Bronchial epithelial cell (primary cell): ENCODE measurements around the gene TMEM209. TPM values are rescaled to one million over a fixed set of nuclear protein-coding genes. Genes with fewer than 3 reads are reported as not detected.

Experiments used
- DNase-seq: peaks from one replicate; pipeline ENCODE4 v3.0.0-alpha.2; 2010; ENCODE audit warnings: low read depth
- FAIRE-seq: peaks from 2 replicates; lab custom pipeline; 2011; peaks lifted over from hg19 to GRCh38; lab: Jason Lieb, UNC
- H3K27me3 ChIP-seq: 2 replicates; pipeline ENCODE4 v1.5.1; 2011; ENCODE audit warnings: low read length; ENCODE audit not compliant: control insufficient read depth, insufficient read depth
- H3K36me3 ChIP-seq: 2 replicates; pipeline ENCODE4 v1.5.1; 2011; ENCODE audit warnings: low read length; ENCODE audit not compliant: control insufficient read depth, insufficient read depth
- H3K4me3 ChIP-seq: 2 replicates; pipeline ENCODE4 v1.5.1; 2011; ENCODE audit warnings: mild to moderate bottlenecking, low read depth, low read length, control low read depth
- total RNA-seq: library from RNA; depleted of rRNA; stranded (reverse); fragments of >200 nt; gene quantifications from 2 replicates; pipeline ENCODE4 v1.2.1, GENCODE V29; 2014
- TF ChIP-seq, protein P1 (sequence below): IDR thresholded peaks from 2 replicates; pipeline ENCODE4 v1.5.1; 2011; ENCODE audit warnings: mild to moderate bottlenecking, moderate library complexity, low read length, control low read depth, inconsistent platforms; ENCODE audit not compliant: insufficient read depth, severe bottlenecking

Gene TMEM209
- total RNA-seq, 1 donor from 2014 or later, result 7.4 TPM

DNA sequence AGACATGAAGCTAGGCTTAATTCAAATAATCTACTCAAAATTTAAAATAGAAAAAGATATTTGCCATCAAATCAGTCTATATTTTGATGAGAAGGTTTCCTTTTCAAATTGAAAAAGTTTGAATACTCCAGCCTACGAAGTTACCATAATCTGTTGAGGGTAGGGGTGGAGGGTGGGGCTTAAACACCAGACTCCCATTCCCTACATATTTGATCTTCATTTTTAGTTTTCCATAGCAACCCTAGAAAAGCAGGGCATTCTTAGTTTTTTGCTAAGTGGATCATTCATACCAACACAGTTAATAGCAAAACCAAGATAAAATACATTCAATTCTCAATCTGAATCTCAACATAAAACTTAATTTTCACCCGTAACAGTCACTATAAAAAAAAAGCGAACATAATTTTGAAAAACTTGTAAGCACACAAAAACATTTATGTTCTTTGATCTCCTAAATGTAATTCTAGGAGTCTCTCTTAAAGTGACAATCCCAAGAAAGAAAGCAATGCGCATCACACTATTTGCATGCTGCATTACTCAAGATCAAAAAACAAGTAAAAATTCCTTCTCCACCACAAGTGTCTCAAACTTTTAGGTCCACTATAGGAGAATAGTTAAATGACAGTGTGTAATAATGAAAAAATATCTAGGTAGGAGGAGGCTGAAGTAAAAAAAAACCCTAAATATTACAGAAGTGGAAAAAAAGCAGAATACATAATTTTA is 30.8 kb downstream of the TMEM209 start:
- Histone ChIP-seq H3K4me3 (no peak overlapping the region), H3K27me3 (no peaks in the 10 kb centered on the region), H3K36me3 (peaks cover 4% of the 10 kb centered on the region)
- DNase-seq (no peak), FAIRE-seq (no peak)
- TF ChIP-seq, protein P1, sequence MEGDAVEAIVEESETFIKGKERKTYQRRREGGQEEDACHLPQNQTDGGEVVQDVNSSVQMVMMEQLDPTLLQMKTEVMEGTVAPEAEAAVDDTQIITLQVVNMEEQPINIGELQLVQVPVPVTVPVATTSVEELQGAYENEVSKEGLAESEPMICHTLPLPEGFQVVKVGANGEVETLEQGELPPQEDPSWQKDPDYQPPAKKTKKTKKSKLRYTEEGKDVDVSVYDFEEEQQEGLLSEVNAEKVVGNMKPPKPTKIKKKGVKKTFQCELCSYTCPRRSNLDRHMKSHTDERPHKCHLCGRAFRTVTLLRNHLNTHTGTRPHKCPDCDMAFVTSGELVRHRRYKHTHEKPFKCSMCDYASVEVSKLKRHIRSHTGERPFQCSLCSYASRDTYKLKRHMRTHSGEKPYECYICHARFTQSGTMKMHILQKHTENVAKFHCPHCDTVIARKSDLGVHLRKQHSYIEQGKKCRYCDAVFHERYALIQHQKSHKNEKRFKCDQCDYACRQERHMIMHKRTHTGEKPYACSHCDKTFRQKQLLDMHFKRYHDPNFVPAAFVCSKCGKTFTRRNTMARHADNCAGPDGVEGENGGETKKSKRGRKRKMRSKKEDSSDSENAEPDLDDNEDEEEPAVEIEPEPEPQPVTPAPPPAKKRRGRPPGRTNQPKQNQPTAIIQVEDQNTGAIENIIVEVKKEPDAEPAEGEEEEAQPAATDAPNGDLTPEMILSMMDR, result no peak

GRCh38 chr7:130162196-130162595 is 43.0 kb downstream of the TMEM209 start:
- no peak for FAIRE-seq
- no peaks in the 10 kb centered on the region for H3K27me3 ChIP-seq
- TF ChIP-seq, protein P1, result no peak
- no peak for DNase-seq
- H3K36me3 ChIP-seq, result no peaks in the 10 kb centered on the region
- no peak overlapping the region for H3K4me3 ChIP-seq

DNA sequence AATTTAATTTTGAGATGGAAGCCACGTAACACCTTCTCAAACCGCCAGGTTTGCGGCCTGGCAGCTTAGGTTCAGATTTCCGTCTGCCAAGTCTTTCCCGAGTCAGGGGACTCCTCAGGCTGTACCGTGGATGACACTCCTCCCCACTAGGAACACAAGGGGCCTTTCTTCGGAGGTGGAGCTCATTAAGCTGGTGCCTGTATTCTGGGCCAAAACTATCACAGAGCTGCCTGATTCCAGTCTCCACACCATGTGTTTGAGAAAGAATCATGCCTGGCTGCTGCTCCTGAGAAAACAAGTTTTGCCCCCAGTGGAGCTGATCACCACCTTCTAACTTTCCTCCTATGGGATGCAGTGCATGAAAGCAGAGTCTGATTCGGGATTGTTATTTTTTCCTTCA is 44.8 kb downstream of the TMEM209 start:
- DNase-seq, result no peak
- Histone ChIP-seq H3K4me3 (no peak overlapping the region), H3K36me3 (no peaks in the 10 kb centered on the region), H3K27me3 (no peaks in the 10 kb centered on the region)
- no peak for FAIRE-seq
- TF ChIP-seq, protein P1, result no peak

GRCh38 chr7:130160023-130160422 is 45.2 kb downstream of the TMEM209 start:
- DNase-seq (no peak), FAIRE-seq (no peak)
- TF ChIP-seq, protein P1, result no peak

GRCh38 chr7:130157700-130158099 is 47.5 kb downstream of the TMEM209 start:
- Histone ChIP-seq H3K27me3 (no peaks in the 10 kb centered on the region), H3K36me3 (no peaks in the 10 kb centered on the region), H3K4me3 (no peak overlapping the region)
- no peak for DNase-seq
- no peak for FAIRE-seq
- TF ChIP-seq, protein P1, result no peak

More at GRCh38 chr7:130160023-130160422, 45.2 kb downstream of the TMEM209 start:
- Histone ChIP-seq H3K4me3 (no peak overlapping the region), H3K36me3 (no peaks in the 10 kb centered on the region), H3K27me3 (no peaks in the 10 kb centered on the region)

GRCh38 chr7:130156140-130156539 is 49.1 kb downstream of the TMEM209 start:
- TF ChIP-seq, protein P1, result no peak
- DNase-seq (no peak), FAIRE-seq (no peak)
- H3K27me3 ChIP-seq, result no peaks in the 10 kb centered on the region
- no peak overlapping the region for H3K4me3 ChIP-seq
- H3K36me3 ChIP-seq, result no peaks in the 10 kb centered on the region
